NOMO-1 (cell line): ENCODE data around the gene PEX5L.

Experiments
- DNase-seq, 2 experiments: peaks; one replicate each; lab custom pipeline; 2025; ENCODE audit not compliant: unreplicated experiment in 2 of 2; lab: John Stamatoyannopoulos, UW

Gene PEX5L

GRCh38 chr3:179853176-179853575 lies 183.6 kb downstream of the PEX5L start:
- peak; percentile 77 to 97 for DNase-seq

GRCh38 chr3:179852142-179852905 lies 184.4 kb downstream of the PEX5L start:
- DNase-seq: peak; percentile 71 to 97

GRCh38 chr3:179848711-179849110 lies 188.0 kb downstream of the PEX5L start:
- DNase-seq: no peak

GRCh38 chr3:179842061-179842460 lies 194.7 kb downstream of the PEX5L start:
- no peak for DNase-seq

- DNase-seq: no peak
Measured at GRCh38 chr3:179840985-179841384, 195.8 kb downstream of the PEX5L start.

- DNase-seq: no peak
Measured at GRCh38 chr3:179837374-179837773, 199.4 kb downstream of the PEX5L start.

- DNase-seq: no peak
Measured at GRCh38 chr3:179833294-179833693, 203.4 kb downstream of the PEX5L start.

- no peak for DNase-seq
Measured at GRCh38 chr3:179832333-179832854, 204.3 kb downstream of the PEX5L start.

- no peak for DNase-seq
Measured at GRCh38 chr3:179829401-179829800, 207.3 kb downstream of the PEX5L start.

GRCh38 chr3:179828738-179829137 lies 208.0 kb downstream of the PEX5L start:
- peak in 1 of 2 experiments; percentile 17 for DNase-seq

GRCh38 chr3:179826247-179826637 lies 210.5 kb downstream of the PEX5L start:
- no peak for DNase-seq

GRCh38 chr3:179825527-179826246 lies 211.1 kb downstream of the PEX5L start:
- DNase-seq: no peak

- no peak for DNase-seq
Measured at GRCh38 chr3:179822296-179822695, 214.4 kb downstream of the PEX5L start.

- DNase-seq: no peak
Measured at GRCh38 chr3:179819379-179819778, 217.4 kb downstream of the PEX5L start.

- no peak for DNase-seq
Measured at GRCh38 chr3:179812096-179812382, 224.7 kb downstream of the PEX5L start.

GRCh38 chr3:179811321-179812095 lies 225.2 kb downstream of the PEX5L start:
- peak; percentile 78 to 98 for DNase-seq

- DNase-seq: no peak
Measured at GRCh38 chr3:179809639-179810038, 227.1 kb downstream of the PEX5L start.

- DNase-seq: no peak
Measured at GRCh38 chr3:179807588-179807987, 229.1 kb downstream of the PEX5L start.

- DNase-seq: no peak
Measured at GRCh38 chr3:179806177-179806576, 230.6 kb downstream of the PEX5L start.

- DNase-seq: no peak
Measured at GRCh38 chr3:179801856-179802255, 234.9 kb downstream of the PEX5L start.

GRCh38 chr3:179801263-179801662 lies 235.5 kb downstream of the PEX5L start:
- peak; percentile 47 to 57 for DNase-seq
